GM12872 (cell line): Measurements from ENCODE around the gene GIPC1.

Experiments used
- CTCF ChIP-seq: IDR thresholded peaks from 3 replicates; pipeline ENCODE4 v1.5.1; 2011; ENCODE audit warnings: low read depth, mild to moderate bottlenecking, low read length, moderate library complexity; ENCODE audit not compliant: insufficient read depth

GIPC1 gene

GRCh38 chr19:14495672-14496028 lies 277 bp downstream of the GIPC1 start:
- TF ChIP-seq CTCF: no peak

GRCh38 chr19:14494910-14495671 lies 836 bp downstream of the GIPC1 start:
- no peak for TF ChIP-seq CTCF

- TF ChIP-seq CTCF: no peak
These were observed 1.5 kb downstream of the GIPC1 start for GRCh38 chr19:14494411-14494810.

GRCh38 chr19:14492756-14493337 lies 3.1 kb downstream of the GIPC1 start:
- TF ChIP-seq CTCF: no peak

- no peak for TF ChIP-seq CTCF
These were observed 8.4 kb downstream of the GIPC1 start for GRCh38 chr19:14487370-14488125.

GRCh38 chr19:14482172-14482941 lies 13.6 kb downstream of the GIPC1 start:
- TF ChIP-seq CTCF: no peak

GRCh38 chr19:14480700-14481079 lies 15.2 kb downstream of the GIPC1 start:
- TF ChIP-seq CTCF: 0 out of 3 replicates have a peak, but pooled peaks have one; percentile 2
